DMS153 treated with DMSO at 0.1 percent for 48 hours (cell line): Measurements from ENCODE around the gene DRAP1.

ENCODE experiments used
- DNase-seq: peaks from one replicate; lab custom pipeline; 2025; ENCODE audit not compliant: unreplicated experiment; lab: John Stamatoyannopoulos, UW

DRAP1 gene, protein sequence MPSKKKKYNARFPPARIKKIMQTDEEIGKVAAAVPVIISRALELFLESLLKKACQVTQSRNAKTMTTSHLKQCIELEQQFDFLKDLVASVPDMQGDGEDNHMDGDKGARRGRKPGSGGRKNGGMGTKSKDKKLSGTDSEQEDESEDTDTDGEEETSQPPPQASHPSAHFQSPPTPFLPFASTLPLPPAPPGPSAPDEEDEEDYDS

GRCh38 chr11:65919141-65919572 lies at the start of gene DRAP1:
Gene DRAP1 (plus strand): TSS chr11:65919426. CDS start chr11:65919502, 76 bp downstream.
- peak; percentile 94 for DNase-seq

GRCh38 chr11:65869643-65870306 lies 49.5 kb upstream of the DRAP1 start:
- no peak for DNase-seq

DNA sequence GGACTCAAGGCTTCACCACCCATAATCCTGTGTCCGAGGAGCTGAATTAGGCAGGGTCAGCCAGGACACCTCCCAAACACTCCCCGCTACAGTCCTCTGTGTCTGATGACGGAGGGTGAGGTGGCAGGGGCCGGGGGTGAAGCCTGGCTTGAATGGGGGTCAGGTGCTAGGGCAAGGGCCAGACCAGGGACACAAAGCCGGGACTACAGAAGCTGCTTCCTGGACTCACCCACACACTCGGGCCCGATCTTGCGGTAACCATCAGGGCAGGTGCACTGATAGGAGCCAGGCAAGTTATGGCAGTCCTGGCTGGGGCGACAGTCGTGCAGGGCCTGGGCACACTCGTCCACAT lies 48.9 kb upstream of the DRAP1 start:
- no peak for DNase-seq

GRCh38 chr11:65870706-65871681 lies 48.2 kb upstream of the DRAP1 start:
- DNase-seq = peak; percentile 44

DNA sequence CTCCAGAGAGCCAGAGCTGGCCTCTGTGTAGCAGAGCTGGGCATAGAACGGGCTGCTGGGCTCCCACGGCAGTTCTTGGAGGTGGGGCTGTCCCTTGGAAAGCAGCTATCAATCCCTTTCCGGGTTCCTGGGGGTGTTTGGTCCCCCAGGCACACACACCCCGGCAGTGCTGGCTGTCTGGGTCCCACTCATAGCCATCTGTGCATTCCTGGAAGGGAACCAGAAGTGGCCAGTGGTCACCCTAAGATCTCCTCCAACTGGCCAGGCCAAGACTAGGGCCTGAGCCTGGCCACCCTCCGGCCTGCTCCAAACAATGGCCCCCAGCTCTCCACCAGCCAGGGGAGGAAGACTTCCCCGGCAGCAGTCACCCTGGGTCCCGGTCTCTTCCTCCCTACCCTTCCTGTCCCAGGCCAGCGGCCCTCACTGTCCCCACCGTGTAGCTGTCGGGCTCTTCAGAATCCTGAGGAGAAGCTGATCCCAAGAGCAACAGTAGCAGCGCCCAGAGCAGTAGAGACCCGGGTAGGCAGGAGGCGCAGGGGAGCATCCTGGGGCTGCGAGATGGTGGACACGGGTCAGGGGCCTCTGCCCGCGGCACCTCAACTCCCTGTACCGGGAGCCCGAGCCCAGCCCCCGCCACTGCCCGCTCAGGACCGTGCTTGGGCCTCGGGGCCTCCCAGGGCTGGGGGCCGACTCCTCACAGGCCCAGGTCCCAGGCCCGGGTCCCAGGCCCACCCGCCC lies 47.2 kb upstream of the DRAP1 start:
- DNase-seq = no peak

GRCh38 chr11:65872586-65873317 lies 46.5 kb upstream of the DRAP1 start, which contains the start of gene EFEMP2:
Gene EFEMP2 (minus strand): TSS chr11:65872800. CDS start chr11:65872354, 446 bp downstream.
- DNase-seq = no peak

GRCh38 chr11:65873318-65874156 lies 45.7 kb upstream of the DRAP1 start:
- DNase-seq = peak; percentile 91

DNA sequence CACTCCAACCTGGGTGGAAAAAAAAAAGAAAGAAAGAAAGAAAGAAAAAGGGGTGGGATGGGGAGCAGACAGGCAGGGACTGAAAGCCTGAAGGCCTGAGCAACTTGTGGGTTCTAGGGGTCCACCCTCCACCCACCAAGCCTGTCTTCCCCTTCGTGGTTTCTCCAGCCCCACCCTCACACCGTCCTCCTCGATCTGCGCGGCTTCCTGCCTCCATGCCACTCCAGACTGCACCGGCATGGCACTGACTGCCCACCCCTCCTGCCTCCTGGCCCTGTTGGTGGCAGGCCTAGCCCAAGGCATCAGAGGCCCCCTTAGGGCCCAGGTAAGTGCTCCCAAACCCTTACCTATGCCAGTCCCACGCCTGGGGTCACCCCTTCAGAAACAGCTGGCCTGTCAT lies 39.6 kb upstream of the DRAP1 start, which contains the start of gene CTSW:
Gene CTSW (plus strand): TSS at position 221 of the 400 bp plus-strand sequence. CDS start 18 bp downstream, at position 239.
- no peak for DNase-seq

DNA sequence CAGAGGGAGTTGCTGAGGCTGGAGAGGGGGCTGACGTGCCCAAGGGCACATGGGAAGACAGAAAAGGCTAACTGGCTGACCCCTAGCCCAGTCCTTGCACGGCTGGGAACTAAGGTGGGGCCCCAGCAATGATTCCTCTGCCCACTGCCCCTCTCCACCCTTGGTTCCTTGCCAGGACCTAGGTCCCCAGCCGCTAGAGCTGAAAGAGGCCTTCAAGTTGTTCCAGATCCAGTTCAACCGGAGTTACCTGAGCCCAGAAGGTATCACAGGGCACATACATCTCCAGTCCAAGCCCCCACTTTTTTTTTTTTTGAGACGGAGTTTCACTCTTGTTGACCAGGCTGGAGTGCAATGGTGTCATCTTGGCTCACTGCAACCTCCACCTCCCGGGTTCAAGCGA lies 39.2 kb upstream of the DRAP1 start:
- DNase-seq = no peak

DNA sequence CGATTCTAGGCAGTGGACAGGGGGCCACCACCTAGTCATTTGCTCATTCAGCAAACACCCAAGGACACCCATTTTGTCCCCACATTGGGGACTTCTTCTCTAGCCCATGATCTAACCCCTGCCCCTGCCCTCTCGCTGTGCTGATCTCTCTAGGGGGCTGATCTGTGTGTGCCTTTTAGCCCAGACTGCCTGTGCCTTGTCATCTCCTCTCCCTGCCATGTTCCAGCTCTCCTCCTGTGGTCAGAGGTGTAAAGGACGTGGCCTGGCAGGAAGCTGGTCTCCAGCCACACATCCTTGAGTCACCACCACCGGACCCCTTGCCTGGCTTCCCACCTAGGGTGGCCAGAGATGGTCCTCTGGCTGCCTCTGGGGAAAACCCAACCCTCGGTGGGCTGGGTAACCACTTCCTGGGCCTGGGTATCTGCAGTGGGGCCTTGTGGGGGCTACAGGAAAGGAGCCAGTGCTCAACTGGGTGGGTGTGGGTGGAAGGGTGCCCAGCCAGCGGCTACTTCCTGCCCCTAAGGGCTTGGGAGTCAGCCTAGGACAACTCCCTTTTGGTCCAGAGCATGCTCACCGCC lies 38.3 kb upstream of the DRAP1 start:
- no peak for DNase-seq

DNA sequence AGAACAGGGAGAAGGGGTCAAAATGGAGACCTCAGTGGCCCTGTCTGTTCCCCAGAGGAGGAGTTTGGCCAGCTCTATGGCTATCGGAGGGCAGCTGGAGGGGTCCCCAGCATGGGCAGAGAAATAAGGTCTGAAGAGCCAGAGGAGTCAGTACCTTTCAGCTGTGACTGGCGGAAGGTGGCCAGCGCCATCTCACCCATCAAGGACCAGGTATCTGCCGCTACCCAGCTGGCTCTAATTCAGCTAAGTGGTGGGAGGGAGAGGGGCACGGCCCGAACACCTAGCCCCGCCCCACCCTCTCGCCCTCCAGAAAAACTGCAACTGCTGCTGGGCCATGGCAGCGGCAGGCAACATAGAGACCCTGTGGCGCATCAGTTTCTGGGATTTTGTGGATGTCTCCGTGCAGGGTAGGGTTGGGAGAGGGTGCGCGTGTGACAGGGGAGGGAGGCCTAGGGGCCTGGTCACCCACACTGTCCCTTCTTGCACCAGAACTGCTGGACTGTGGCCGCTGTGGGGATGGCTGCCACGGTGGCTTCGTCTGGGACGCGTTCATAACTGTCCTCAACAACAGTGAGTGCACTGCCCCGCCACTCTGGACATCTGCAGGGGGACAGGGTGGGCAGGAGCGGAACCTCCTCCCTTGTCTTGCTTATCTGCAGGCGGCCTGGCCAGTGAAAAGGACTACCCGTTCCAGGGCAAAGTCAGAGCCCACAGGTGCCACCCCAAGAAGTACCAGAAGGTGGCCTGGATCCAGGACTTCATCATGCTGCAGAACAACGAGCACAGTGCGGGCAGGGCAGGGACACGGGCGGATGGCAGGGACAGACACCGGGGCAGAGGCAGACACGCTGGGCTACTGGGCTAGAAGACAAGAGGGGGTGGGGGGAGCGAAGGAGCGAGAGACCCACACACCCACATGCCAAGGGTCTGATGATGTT lies 36.8 kb upstream of the DRAP1 start:
- no peak for DNase-seq

- DNase-seq = no peak
Measured at GRCh38 chr11:65883058-65883761, 36.0 kb upstream of the DRAP1 start.

GRCh38 chr11:65883786-65884715 lies 35.2 kb upstream of the DRAP1 start:
- no peak for DNase-seq

DNA sequence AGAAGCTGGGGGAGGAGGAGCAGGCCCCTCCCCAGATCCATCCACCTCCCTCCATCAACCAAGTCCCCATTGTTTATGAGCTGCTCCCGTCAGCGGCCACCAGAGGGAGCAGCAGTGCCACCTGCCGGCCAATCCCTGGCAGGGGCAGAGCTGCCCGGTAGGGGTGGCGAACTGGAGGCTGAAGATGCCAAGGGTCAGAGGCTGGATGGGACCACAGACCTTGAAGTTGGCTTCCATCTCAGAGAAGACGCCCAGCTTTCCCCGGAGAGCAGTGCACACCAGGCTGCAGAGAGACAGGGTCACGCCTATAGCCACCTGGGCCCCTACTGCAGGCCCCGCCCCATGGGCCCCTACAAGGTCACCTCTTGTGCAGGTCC lies 34.5 kb upstream of the DRAP1 start:
- peak; percentile 49 for DNase-seq

- no peak for DNase-seq
Measured at GRCh38 chr11:65885231-65885630, 34.0 kb upstream of the DRAP1 start.
